ENCODE results near the gene NAGPA.
A peak's percentile ranks its signal among the peaks of the same experiment; 100 is the strongest.
"Not testable (repeated sequence)": the region's sequence is repeated elsewhere in the genome, so short reads cannot be mapped to it uniquely, and the experiment has no call there.

Gene NAGPA, protein sequence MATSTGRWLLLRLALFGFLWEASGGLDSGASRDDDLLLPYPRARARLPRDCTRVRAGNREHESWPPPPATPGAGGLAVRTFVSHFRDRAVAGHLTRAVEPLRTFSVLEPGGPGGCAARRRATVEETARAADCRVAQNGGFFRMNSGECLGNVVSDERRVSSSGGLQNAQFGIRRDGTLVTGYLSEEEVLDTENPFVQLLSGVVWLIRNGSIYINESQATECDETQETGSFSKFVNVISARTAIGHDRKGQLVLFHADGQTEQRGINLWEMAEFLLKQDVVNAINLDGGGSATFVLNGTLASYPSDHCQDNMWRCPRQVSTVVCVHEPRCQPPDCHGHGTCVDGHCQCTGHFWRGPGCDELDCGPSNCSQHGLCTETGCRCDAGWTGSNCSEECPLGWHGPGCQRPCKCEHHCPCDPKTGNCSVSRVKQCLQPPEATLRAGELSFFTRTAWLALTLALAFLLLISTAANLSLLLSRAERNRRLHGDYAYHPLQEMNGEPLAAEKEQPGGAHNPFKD

DNA sequence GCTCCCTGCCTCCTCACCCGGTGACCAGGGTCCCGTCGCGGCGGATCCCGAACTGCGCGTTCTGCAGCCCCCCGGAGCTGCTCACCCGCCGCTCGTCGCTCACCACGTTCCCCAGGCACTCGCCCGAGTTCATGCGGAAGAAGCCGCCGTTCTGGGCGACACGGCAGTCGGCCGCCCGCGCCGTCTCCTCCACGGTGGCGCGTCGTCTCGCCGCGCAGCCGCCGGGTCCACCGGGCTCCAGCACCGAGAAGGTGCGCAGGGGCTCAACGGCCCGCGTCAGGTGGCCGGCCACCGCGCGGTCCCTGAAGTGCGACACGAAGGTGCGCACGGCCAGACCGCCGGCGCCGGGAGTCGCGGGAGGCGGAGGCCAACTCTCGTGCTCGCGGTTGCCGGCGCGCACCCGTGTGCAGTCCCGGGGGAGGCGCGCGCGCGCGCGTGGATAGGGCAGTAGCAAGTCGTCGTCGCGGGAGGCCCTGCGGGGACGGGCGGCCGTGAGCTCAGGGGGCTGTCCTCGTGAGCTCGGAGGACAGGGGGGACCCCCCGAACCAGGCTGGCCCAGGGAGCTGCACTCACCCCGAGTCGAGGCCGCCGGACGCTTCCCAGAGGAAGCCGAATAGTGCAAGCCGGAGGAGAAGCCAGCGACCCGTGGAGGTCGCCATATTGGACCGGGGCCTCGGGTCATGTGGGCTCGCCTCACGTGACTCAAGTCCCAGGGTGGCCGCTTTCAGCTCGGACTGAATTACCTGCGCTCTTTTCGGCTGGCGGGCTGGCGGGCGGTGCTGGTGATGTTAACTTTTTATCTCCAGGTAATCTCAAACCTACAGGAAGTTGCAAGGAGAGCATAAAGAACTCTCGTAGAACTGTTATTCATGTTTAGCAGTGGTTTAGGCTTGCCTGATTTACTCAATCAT is at the start of gene NAGPA:
NAGPA (minus strand) TSS at position 680 of the 911 bp plus-strand sequence; CDS start at position 659, 21 bp downstream.
- H3K4me3 ChIP-seq: peak within 1 kb of the TSS; percentile 92
- H3K27me3 ChIP-seq (ENCODE audit: low read depth): no peaks in the 10 kb centered on the region
- no peaks in the 10 kb centered on the region for H3K9me3 ChIP-seq
- no peaks in the 10 kb centered on the region for H3K36me3 ChIP-seq (replicated peaks)
- H3K4me1 ChIP-seq: peaks cover 7% of the 10 kb centered on the region
- peak; percentile 75 to 89 for DNase-seq (ENCODE audit: low spot score in 2 of 2)
- in situ Hi-C loops (cut with MboI; ENCODE audit: low sequenced_read_pairs): no loop called here

GRCh38 chr16:5080996-5081395 is 47.3 kb upstream of the NAGPA start:
- DNase-seq (ENCODE audit: low spot score in 2 of 2); H3K27me3 ChIP-seq (ENCODE audit: low read depth); in situ Hi-C loops (cut with MboI; ENCODE audit: low sequenced_read_pairs); H3K4me1 ChIP-seq; H3K36me3 ChIP-seq (replicated peaks); H3K9me3 ChIP-seq; H3K4me3 ChIP-seq: not testable (repeated sequence)

- H3K9me3 ChIP-seq; DNase-seq (ENCODE audit: low spot score in 2 of 2); in situ Hi-C loops (cut with MboI; ENCODE audit: low sequenced_read_pairs); H3K27me3 ChIP-seq (ENCODE audit: low read depth); H3K4me1 ChIP-seq; H3K4me3 ChIP-seq: not testable (repeated sequence)
- H3K36me3 ChIP-seq (replicated peaks): peaks cover 11% of the 10 kb centered on the region
These were observed 46.7 kb upstream of the NAGPA start for GRCh38 chr16:5080461-5080860.

GRCh38 chr16:5078626-5079025 is 44.9 kb upstream of the NAGPA start:
- peaks cover 14% of the 10 kb centered on the region for H3K36me3 ChIP-seq (replicated peaks)
- in situ Hi-C loops (cut with MboI; ENCODE audit: low sequenced_read_pairs): no loop called here
- H3K4me3 ChIP-seq: no peak overlapping the region
- no peaks in the 10 kb centered on the region for H3K9me3 ChIP-seq
- H3K27me3 ChIP-seq (ENCODE audit: low read depth): no peaks in the 10 kb centered on the region
- H3K4me1 ChIP-seq: no peaks in the 10 kb centered on the region
- no peak for DNase-seq (ENCODE audit: low spot score in 2 of 2)

DNA sequence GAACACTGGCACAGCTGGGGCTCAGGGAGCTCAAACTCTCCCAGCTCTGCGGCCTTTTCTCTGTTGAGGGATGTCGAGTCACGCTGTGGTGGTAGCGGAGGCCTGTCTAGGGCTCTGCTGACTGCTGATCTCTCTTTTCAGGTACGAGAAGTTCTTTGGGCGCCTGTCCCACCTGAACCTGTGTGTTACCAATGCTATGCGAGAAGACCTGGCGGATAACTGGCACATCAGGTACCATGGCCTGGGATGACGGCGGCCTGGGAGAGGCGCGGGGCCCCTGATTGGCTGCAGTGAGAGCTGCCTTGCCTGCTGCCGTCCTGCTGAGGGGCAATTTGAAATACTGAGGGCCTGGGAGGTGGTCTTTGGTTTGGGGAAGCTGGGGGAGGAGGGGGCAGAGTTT is 43.6 kb upstream of the NAGPA start:
- H3K27me3 ChIP-seq (ENCODE audit: low read depth): no peaks in the 10 kb centered on the region
- H3K9me3 ChIP-seq: no peaks in the 10 kb centered on the region
- H3K36me3 ChIP-seq (replicated peaks): peaks cover 14% of the 10 kb centered on the region
- H3K4me1 ChIP-seq: no peaks in the 10 kb centered on the region; the same call in 1 of the 2 replicates
- H3K4me3 ChIP-seq: no peak overlapping the region
- in situ Hi-C loops (cut with MboI; ENCODE audit: low sequenced_read_pairs): no loop called here
- no peak for DNase-seq (ENCODE audit: low spot score in 2 of 2)

DNA sequence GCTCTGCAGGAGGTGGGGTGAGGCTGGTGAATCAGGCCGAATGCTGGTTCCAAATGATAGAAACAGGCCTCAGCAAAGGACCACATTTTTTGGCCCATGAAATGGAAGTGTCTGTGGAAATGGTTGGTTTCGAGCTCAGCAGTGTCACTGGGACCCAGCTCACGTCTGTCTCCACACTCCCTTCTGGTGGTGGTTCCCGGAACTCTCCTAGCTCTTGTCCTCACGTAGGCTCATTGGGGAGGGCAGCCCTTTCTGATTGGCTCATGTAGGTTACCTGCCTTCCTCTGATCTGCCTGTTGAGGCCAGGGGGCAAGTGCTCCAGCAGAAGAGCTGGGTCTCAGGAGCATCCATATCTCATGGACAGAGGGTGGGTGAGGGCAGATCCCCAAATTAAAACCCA is 41.9 kb upstream of the NAGPA start:
- no peak for DNase-seq (ENCODE audit: low spot score in 2 of 2)
- no peak overlapping the region for H3K4me3 ChIP-seq
- H3K36me3 ChIP-seq (replicated peaks): peaks cover 14% of the 10 kb centered on the region
- in situ Hi-C loops (cut with MboI; ENCODE audit: low sequenced_read_pairs): no loop called here
- no peaks in the 10 kb centered on the region for H3K9me3 ChIP-seq
- H3K4me1 ChIP-seq: peaks cover 3% of the 10 kb centered on the region; the same call in 1 of the 2 replicates
- H3K27me3 ChIP-seq (ENCODE audit: low read depth): no peaks in the 10 kb centered on the region

DNA sequence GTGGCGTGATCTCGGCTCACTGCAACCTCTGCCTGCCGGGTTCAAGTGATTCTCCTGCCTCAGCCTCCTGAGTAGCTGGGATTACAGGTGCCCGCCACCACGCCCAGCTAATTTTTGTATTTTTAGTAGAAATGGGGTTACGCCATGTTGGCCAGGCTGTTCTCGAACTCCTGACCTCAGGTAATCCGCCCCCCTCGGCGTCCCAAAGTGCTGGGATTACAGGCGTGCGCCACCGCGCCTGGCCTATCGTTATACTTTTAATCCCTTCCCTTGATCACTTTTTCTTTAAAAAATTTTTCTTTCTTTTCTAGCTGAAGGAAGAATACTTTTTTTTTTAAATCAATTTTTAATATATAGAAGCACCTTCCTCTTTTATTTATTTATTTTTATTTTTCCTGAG is 40.0 kb upstream of the NAGPA start:
- H3K27me3 ChIP-seq (ENCODE audit: low read depth); H3K9me3 ChIP-seq; DNase-seq (ENCODE audit: low spot score in 2 of 2); H3K4me1 ChIP-seq; in situ Hi-C loops (cut with MboI; ENCODE audit: low sequenced_read_pairs); H3K4me3 ChIP-seq: not testable (repeated sequence)
- peaks cover 14% of the 10 kb centered on the region for H3K36me3 ChIP-seq (replicated peaks)

DNA sequence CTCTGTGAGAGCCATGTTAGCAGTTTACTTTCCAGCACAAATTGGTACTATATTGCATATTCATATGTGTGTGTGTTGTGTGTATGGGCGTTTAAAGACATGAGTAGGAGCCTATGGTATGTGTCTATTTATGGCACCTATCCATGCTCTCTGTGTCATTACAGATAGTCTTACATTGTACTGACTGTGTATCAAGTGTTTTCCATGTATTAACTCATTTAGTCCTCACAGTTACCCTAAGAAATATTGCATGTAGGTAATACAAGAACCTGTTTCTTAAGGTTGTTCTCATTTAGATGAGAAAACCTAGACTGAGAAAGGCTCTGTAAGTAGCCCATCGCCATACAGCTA is 39.5 kb upstream of the NAGPA start:
- DNase-seq (ENCODE audit: low spot score in 2 of 2): no peak
- Histone ChIP-seq H3K27me3 (ENCODE audit: low read depth) (no peaks in the 10 kb centered on the region), H3K36me3 (replicated peaks) (peaks cover 14% of the 10 kb centered on the region), H3K4me3 (no peak overlapping the region), H3K9me3 (no peaks in the 10 kb centered on the region), H3K4me1 (peaks cover 3% of the 10 kb centered on the region; the same call in 1 of the 2 replicates)
- in situ Hi-C loops (cut with MboI; ENCODE audit: low sequenced_read_pairs): no loop called here

GRCh38 chr16:5072334-5073278 is 38.9 kb upstream of the NAGPA start:
- Histone ChIP-seq H3K36me3 (replicated peaks) (peaks cover 14% of the 10 kb centered on the region), H3K27me3 (ENCODE audit: low read depth) (peaks cover 2% of the 10 kb centered on the region), H3K9me3 (no peaks in the 10 kb centered on the region), H3K4me3 (peak overlapping the region; percentile 87), H3K4me1 (peaks cover 3% of the 10 kb centered on the region; the same call in 1 of the 2 replicates)
- in situ Hi-C loops (cut with MboI; ENCODE audit: low sequenced_read_pairs): no loop called here
- no peak for DNase-seq (ENCODE audit: low spot score in 2 of 2)

DNA sequence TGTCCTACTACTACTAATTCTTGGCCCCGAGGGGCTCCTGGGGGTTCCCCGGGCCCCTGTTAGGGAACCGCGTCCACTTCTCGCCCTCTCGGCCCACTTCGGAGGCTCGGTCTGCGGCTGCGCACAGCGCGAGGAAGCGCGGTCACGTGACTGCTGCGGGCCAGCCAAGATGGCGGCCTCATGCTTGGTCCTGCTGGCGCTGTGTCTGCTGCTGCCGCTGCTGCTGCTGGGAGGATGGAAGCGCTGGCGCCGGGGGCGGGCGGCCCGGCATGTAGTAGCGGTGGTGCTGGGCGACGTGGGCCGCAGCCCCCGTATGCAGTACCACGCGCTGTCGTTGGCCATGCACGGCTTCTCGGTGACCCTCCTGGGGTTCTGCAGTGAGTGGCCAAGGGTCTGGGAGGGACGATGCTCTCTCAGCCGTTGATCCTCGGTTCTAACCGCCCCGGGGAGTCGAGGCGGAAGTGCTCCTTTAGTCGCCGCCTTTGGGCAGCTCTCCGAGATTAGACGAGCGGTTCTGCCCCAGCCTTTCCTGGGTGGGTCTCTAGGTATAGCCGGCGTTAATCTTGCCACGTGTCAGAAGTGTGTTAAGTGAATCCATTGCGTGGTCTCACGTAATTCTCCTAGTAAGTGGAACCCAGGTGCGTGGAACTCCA is 38.1 kb upstream of the NAGPA start, which contains the start of gene ALG1:
ALG1 (plus strand) TSS at position 163 of the 653 bp plus-strand sequence; CDS start at position 170, 7 bp downstream.
- Histone ChIP-seq H3K27me3 (ENCODE audit: low read depth) (peaks cover 10% of the 10 kb centered on the region), H3K9me3 (no peaks in the 10 kb centered on the region), H3K36me3 (replicated peaks) (peaks cover 14% of the 10 kb centered on the region), H3K4me1 (peaks cover 3% of the 10 kb centered on the region; the same call in 1 of the 2 replicates), H3K4me3 (peak within 1 kb of the TSS; percentile 87)
- DNase-seq (ENCODE audit: low spot score in 2 of 2): peak; percentile 81 to 91
- in situ Hi-C loops (cut with MboI; ENCODE audit: low sequenced_read_pairs): no loop called here

DNA sequence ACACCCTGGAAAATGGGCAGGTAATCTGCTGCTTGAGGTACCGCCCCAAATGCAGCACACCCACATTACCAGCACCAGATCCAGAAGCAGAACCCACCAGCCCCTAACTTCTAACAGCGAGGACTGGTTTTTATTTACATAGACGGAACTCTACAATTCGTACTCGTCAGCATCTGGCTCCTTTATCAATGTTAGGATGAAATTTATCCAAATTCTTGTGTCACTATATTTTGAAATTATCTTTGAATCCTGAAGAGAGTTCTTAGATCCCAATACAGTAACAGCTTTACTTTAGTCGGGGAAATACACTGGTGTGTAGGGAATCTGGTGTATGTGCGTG is 37.6 kb upstream of the NAGPA start:
- H3K9me3 ChIP-seq: no peaks in the 10 kb centered on the region
- H3K4me1 ChIP-seq: peaks cover 3% of the 10 kb centered on the region; the same call in 1 of the 2 replicates
- peaks cover 15% of the 10 kb centered on the region for H3K27me3 ChIP-seq (ENCODE audit: low read depth)
- in situ Hi-C loops (cut with MboI; ENCODE audit: low sequenced_read_pairs): no loop called here
- H3K36me3 ChIP-seq (replicated peaks): peaks cover 14% of the 10 kb centered on the region
- no peak for DNase-seq (ENCODE audit: low spot score in 2 of 2)
- H3K4me3 ChIP-seq: peak overlapping the region; percentile 87

- DNase-seq (ENCODE audit: low spot score in 2 of 2): no peak
- Histone ChIP-seq H3K27me3 (ENCODE audit: low read depth) (peaks cover 20% of the 10 kb centered on the region), H3K36me3 (replicated peaks) (peaks cover 8% of the 10 kb centered on the region), H3K4me1 (peaks cover 3% of the 10 kb centered on the region; the same call in 1 of the 2 replicates), H3K9me3 (no peaks in the 10 kb centered on the region), H3K4me3 (no peak overlapping the region)
- in situ Hi-C loops (cut with MboI; ENCODE audit: low sequenced_read_pairs): no loop called here
These were observed 36.9 kb upstream of the NAGPA start for GRCh38 chr16:5070431-5071186.

All from HAP-1 (cell line).